IPS-11a (cell line): ENCODE data around the gene E2F6.

Experiments used
- H3K4me3 ChIP-seq: one replicate; pipeline ENCODE4 v1.5.1; 2013; ENCODE audit warnings: low read depth, low read length, control low read depth

E2F6 gene

GRCh38 chr2:11396021-11396420 lies 69.9 kb downstream of the E2F6 start:
- no peak overlapping the region for H3K4me3 ChIP-seq

- H3K4me3 ChIP-seq, result no peak overlapping the region
Measured at GRCh38 chr2:11395389-11395788, 70.6 kb downstream of the E2F6 start.
